ENCODE results near the gene CHST15.

Gene CHST15

GRCh38 chr10:124128811-124129145 lies 35.4 kb upstream of the CHST15 start:
- Histone ChIP-seq H3K9me3 (no peaks in the 10 kb centered on the region), H3K4me1 (peaks cover 8% of the 10 kb centered on the region), H3K4me3 (ENCODE audit: low read depth, low read length) (no peak overlapping the region), H3K36me3 (no peaks in the 10 kb centered on the region), H3K27me3 (no peaks in the 10 kb centered on the region)
- DNase-seq = no peak
- TF ChIP-seq, protein P1, sequence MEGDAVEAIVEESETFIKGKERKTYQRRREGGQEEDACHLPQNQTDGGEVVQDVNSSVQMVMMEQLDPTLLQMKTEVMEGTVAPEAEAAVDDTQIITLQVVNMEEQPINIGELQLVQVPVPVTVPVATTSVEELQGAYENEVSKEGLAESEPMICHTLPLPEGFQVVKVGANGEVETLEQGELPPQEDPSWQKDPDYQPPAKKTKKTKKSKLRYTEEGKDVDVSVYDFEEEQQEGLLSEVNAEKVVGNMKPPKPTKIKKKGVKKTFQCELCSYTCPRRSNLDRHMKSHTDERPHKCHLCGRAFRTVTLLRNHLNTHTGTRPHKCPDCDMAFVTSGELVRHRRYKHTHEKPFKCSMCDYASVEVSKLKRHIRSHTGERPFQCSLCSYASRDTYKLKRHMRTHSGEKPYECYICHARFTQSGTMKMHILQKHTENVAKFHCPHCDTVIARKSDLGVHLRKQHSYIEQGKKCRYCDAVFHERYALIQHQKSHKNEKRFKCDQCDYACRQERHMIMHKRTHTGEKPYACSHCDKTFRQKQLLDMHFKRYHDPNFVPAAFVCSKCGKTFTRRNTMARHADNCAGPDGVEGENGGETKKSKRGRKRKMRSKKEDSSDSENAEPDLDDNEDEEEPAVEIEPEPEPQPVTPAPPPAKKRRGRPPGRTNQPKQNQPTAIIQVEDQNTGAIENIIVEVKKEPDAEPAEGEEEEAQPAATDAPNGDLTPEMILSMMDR (IDR thresholded peaks at IDR 0.05; ENCODE audit: low read depth, low read length) = no peak

DNA sequence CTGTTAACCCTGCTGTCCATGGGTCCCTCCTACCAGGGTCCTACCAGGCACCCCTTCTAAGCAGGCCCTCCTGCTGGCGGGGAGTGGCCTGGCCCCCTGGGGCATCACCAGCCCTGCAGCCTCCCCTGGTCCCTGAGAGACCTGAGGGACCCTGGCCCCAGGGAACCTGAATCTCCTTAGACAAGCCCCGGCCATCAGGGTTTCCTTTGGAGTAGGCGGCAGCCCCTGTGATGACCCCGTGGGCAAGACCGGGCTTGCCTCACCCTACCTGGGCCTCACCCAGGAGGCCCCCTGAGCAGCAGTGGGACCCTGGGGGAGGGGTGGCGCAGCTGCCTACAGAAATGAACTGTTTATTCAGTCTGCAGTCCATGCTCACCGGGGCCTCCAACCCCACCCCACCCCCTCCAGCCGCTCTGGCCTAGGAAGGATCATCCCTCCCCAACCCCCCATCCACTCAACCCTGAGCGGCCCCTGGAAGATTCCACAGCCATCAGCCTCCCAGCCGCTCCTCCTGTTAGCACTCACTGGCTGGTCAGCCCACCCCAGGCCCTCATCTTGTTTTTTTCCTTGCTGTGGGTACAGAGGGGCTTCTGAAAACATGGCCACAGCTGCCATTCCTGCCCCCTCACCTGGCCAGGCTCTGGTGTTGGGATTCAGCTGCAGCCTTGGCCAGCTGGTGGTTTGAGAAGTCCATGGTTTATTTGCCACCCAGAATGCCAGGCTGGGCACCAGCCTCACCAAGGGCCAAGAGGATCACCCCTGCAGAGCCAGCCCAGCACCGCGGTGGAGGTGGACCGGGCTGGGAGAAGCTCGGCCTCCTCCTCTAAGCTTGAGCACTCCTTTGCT lies 34.8 kb upstream of the CHST15 start:
- TF ChIP-seq, protein P1 (IDR thresholded peaks at IDR 0.05; ENCODE audit: low read depth, low read length) = no peak
- H3K4me3 ChIP-seq (ENCODE audit: low read depth, low read length) = no peak overlapping the region
- H3K27me3 ChIP-seq = no peaks in the 10 kb centered on the region
- H3K9me3 ChIP-seq = no peaks in the 10 kb centered on the region
- H3K36me3 ChIP-seq = no peaks in the 10 kb centered on the region
- no peak for DNase-seq
- H3K4me1 ChIP-seq = peaks cover 8% of the 10 kb centered on the region

- TF ChIP-seq, protein P1 (IDR thresholded peaks at IDR 0.05; ENCODE audit: low read depth, low read length) = no peak
- H3K4me1 ChIP-seq = peaks cover 8% of the 10 kb centered on the region
- H3K27me3 ChIP-seq = no peaks in the 10 kb centered on the region
- H3K36me3 ChIP-seq = no peaks in the 10 kb centered on the region
- DNase-seq = no peak
- no peaks in the 10 kb centered on the region for H3K9me3 ChIP-seq
- H3K4me3 ChIP-seq (ENCODE audit: low read depth, low read length) = no peak overlapping the region
Observed at GRCh38 chr10:124127563-124127962, 34.2 kb upstream of the CHST15 start.

GRCh38 chr10:124126983-124127385 lies 33.6 kb upstream of the CHST15 start:
- DNase-seq = no peak
- TF ChIP-seq, protein P1 (IDR thresholded peaks at IDR 0.05; ENCODE audit: low read depth, low read length) = no peak
- H3K27me3 ChIP-seq = no peaks in the 10 kb centered on the region
- H3K4me1 ChIP-seq = peaks cover 8% of the 10 kb centered on the region
- H3K36me3 ChIP-seq = no peaks in the 10 kb centered on the region
- no peak overlapping the region for H3K4me3 ChIP-seq (ENCODE audit: low read depth, low read length)
- no peaks in the 10 kb centered on the region for H3K9me3 ChIP-seq

DNA sequence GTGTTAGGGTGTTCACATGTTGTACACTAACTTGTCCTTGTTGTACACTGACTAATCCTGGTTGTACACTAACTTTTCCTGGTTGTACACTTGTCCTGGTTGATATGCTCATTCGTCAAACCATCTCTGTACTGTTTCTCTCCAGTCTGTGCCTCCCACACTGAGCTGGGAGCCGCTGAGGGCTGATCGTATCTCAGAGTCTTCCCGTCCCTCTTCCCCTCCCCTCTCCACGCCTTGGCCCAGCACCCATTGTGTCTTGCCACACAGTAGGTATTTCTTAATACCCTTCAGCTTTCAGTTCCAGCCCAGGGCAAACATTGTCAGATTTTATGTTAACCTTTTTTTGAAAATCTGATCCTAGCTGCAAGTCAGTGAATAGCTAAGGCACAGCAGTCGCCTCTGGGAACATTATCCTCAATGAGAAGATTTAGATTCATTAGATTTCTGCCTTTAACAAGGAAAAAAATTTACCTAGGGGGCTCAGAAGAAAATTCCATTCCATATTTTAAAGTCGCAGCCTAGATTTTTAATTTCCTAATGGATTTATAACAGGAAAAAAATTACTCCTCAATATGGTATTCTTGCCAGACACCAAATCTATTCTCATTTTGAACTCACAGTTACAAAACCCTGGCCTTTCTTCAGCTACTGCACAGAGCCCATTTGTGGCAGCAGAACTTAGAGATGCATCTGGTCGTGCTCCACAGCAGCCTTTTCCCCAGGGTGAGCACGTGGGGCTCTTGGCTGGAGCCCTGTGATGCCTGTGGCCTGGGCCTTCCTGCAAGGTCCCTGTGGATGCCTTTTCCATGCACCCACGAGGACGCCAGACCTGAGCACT lies 33.0 kb upstream of the CHST15 start:
- TF ChIP-seq, protein P1 (IDR thresholded peaks at IDR 0.05; ENCODE audit: low read depth, low read length) = no peak
- Histone ChIP-seq H3K36me3 (no peaks in the 10 kb centered on the region), H3K4me1 (peaks cover 8% of the 10 kb centered on the region), H3K4me3 (ENCODE audit: low read depth, low read length) (no peak overlapping the region), H3K9me3 (no peaks in the 10 kb centered on the region), H3K27me3 (no peaks in the 10 kb centered on the region)
- peak; percentile 65 for DNase-seq

Data from BE2C (cell line).